H9 (cell line): Measurements from ENCODE around the gene CTSL. TPM values are rescaled to one million over a fixed set of nuclear protein-coding genes. Genes with fewer than 3 reads are reported as not detected.

Experiments
- DNase-seq: peaks from one replicate; pipeline ENCODE4 v3.0.0-alpha.2; 2017
- H2AFZ ChIP-seq: one replicate; pipeline ENCODE4 v1.6.1; 2013; ENCODE audit warnings: mild to moderate bottlenecking, low read length, control low read depth, moderate library complexity
- H2AK5ac ChIP-seq: 2 replicates; pipeline ENCODE4 v1.6.1; 2013; ENCODE audit warnings: low read length, control low read depth, mixed read lengths; ENCODE audit not compliant: insufficient read length
- H2BK120ac ChIP-seq: one replicate; pipeline ENCODE4 v1.6.1; 2013; ENCODE audit warnings: low read depth, mild to moderate bottlenecking, low read length, control low read depth, inconsistent platforms; ENCODE audit not compliant: poor library complexity, severe bottlenecking
- H2BK12ac ChIP-seq: 2 replicates; pipeline ENCODE4 v1.6.1; 2013; ENCODE audit warnings: low read length, control low read depth, mixed read lengths, low read depth; ENCODE audit not compliant: insufficient read length
- H2BK15ac ChIP-seq: 2 replicates; pipeline ENCODE4 v1.6.1; 2013; ENCODE audit warnings: low read depth, low read length, control low read depth
- H2BK20ac ChIP-seq: one replicate; pipeline ENCODE4 v1.6.1; 2013; ENCODE audit warnings: low read depth, mild to moderate bottlenecking, low read length, control low read depth, inconsistent platforms; ENCODE audit not compliant: poor library complexity, severe bottlenecking
- H2BK5ac ChIP-seq: 2 replicates; pipeline ENCODE4 v1.6.1; 2013; ENCODE audit warnings: low read length, control low read depth, mixed read lengths; ENCODE audit not compliant: insufficient read length
- H3K14ac ChIP-seq: 2 replicates; pipeline ENCODE4 v1.6.1; 2013; ENCODE audit warnings: low read length, control low read depth; ENCODE audit not compliant: insufficient read depth
- H3K18ac ChIP-seq: 2 replicates; pipeline ENCODE4 v1.6.1; 2013; ENCODE audit warnings: low read depth, mild to moderate bottlenecking, mixed read lengths, low read length, control low read depth; ENCODE audit not compliant: insufficient read length
- H3K23ac ChIP-seq: 2 replicates; pipeline ENCODE4 v1.6.1; 2013; ENCODE audit warnings: low read length, control low read depth, mixed read lengths, low read depth; ENCODE audit not compliant: insufficient read length
- H3K23me2 ChIP-seq: 2 replicates; pipeline ENCODE4 v1.6.1; 2013; ENCODE audit warnings: low read depth, mild to moderate bottlenecking, mixed read lengths, low read length, control low read depth; ENCODE audit not compliant: insufficient read length, poor library complexity, severe bottlenecking
- H3K27ac ChIP-seq: 2 replicates; pipeline ENCODE4 v1.5.1; 2013; ENCODE audit warnings: low read length, control low read depth, mixed read lengths, low read depth; ENCODE audit not compliant: insufficient read length
- H3K27me3 ChIP-seq: 2 replicates; pipeline ENCODE4 v1.6.1; 2013; ENCODE audit warnings: low read length, control low read depth, inconsistent platforms; ENCODE audit not compliant: insufficient read depth
- H3K4ac ChIP-seq: 2 replicates; pipeline ENCODE4 v1.6.1; 2013; ENCODE audit warnings: low read depth, mild to moderate bottlenecking, control low read depth, inconsistent platforms, low read length, moderate library complexity
- H3K4me1 ChIP-seq: 2 replicates; pipeline ENCODE4 v1.6.1; 2013; ENCODE audit warnings: low read length, control low read depth, inconsistent platforms; ENCODE audit not compliant: insufficient read depth
- H3K4me2 ChIP-seq: 2 replicates; pipeline ENCODE4 v1.6.1; 2013; ENCODE audit warnings: low read length, control low read depth, mixed read lengths; ENCODE audit not compliant: insufficient read length, insufficient read depth
- H3K56ac ChIP-seq: 2 replicates; pipeline ENCODE4 v1.6.1; 2013; ENCODE audit warnings: low read depth, mild to moderate bottlenecking, mixed read lengths, low read length, control low read depth; ENCODE audit not compliant: insufficient read length
- H3K79me1 ChIP-seq: 2 replicates; pipeline ENCODE4 v1.6.1; 2013; ENCODE audit warnings: low read depth, mild to moderate bottlenecking, moderate library complexity, low read length, control low read depth, inconsistent platforms; ENCODE audit not compliant: insufficient read depth, poor library complexity, severe bottlenecking
- H3K79me2 ChIP-seq: 2 replicates; pipeline ENCODE4 v1.6.1; 2013; ENCODE audit warnings: low read length, control low read depth, inconsistent platforms; ENCODE audit not compliant: insufficient read depth
- H3K9ac ChIP-seq: 2 replicates; pipeline ENCODE4 v1.6.1; 2013; ENCODE audit warnings: low read length, control low read depth, mixed read lengths; ENCODE audit not compliant: insufficient read length; ENCODE audit errors: extremely low read depth
- H3K9me3 ChIP-seq: one replicate; pipeline ENCODE4 v1.6.1; 2013; ENCODE audit warnings: low read depth, low read length, inconsistent platforms; ENCODE audit not compliant: control insufficient read depth
- H3T11ph ChIP-seq: one replicate; pipeline ENCODE4 v1.6.1; 2013; ENCODE audit warnings: mild to moderate bottlenecking, low read length, control low read depth, inconsistent platforms
- H4K20me1 ChIP-seq: one replicate; pipeline ENCODE4 v1.6.1; 2013; ENCODE audit not compliant: control insufficient read depth, insufficient read length, insufficient read depth
- H4K5ac ChIP-seq: 2 replicates; pipeline ENCODE4 v1.6.1; 2013; ENCODE audit warnings: low read depth, mild to moderate bottlenecking, mixed read lengths, low read length, control low read depth; ENCODE audit not compliant: insufficient read length
- H4K8ac ChIP-seq: replicated peaks from 2 replicates; pipeline ENCODE4 v1.6.1; 2013; ENCODE audit warnings: low read length, control low read depth, mixed read lengths, low read depth; ENCODE audit not compliant: insufficient read length
- H4K91ac ChIP-seq: 2 replicates; pipeline ENCODE4 v1.6.1; 2013; ENCODE audit warnings: low read depth, mild to moderate bottlenecking, moderate library complexity, mixed read lengths, low read length, control low read depth; ENCODE audit not compliant: insufficient read length
- H3K27ac Mint-ChIP-seq, 3 experiments: 2 replicates in 2 of 3; 3 replicates in 1 of 3; pipeline ENCODE4 v1.8.0; 2020 to 2021; ENCODE audit warnings: mixed read lengths in 3 of 3, mild to moderate bottlenecking in 1 of 3, moderate library complexity in 1 of 3
- H3K27me3 Mint-ChIP-seq: 2 replicates; pipeline ENCODE4 v1.8.0; 2021; ENCODE audit warnings: low read depth, mild to moderate bottlenecking, moderate library complexity, mixed read lengths
- H3K36me3 Mint-ChIP-seq, 3 experiments: 2 replicates in 2 of 3; 3 replicates in 1 of 3; pipeline ENCODE4 v1.8.0; 2020 to 2021; ENCODE audit warnings: low read depth in 3 of 3, mixed read lengths in 3 of 3; ENCODE audit not compliant: insufficient read depth in 1 of 3
- H3K4me1 Mint-ChIP-seq, 2 experiments: 2 replicates each; pipeline ENCODE4 v1.8.0; 2020; ENCODE audit warnings: mixed read lengths in 2 of 2
- H3K4me3 Mint-ChIP-seq, 2 experiments: 2 replicates in 1 of 2; 3 replicates in 1 of 2; pipeline ENCODE4 v1.8.0; 2020 to 2021; ENCODE audit warnings: mild to moderate bottlenecking in 2 of 2, mixed read lengths in 2 of 2, moderate library complexity in 1 of 2
- H3K9me3 Mint-ChIP-seq, 2 experiments: 2 replicates in 1 of 2; 3 replicates in 1 of 2; pipeline ENCODE4 v1.8.0; 2020; ENCODE audit warnings: mild to moderate bottlenecking in 2 of 2, mixed read lengths in 2 of 2, moderate library complexity in 1 of 2
- CTCF ChIP-seq: fragments of 200-600 bp; sonication (generic); conservative IDR thresholded peaks from 3 replicates; pipeline ENCODE4 v1.8.0; 2021; ENCODE audit warnings: antibody characterized with exemption, mild to moderate bottlenecking
- WGBS: extraction: QIAGEN DNeasy Blood & Tissue Kit; methylation state at CpG from one replicate; pipeline ENCODE4 v1.1.7; 2013; ENCODE audit warnings: missing lambda C conversion rate, low lambda C conversion rate, mixed read lengths; ENCODE audit not compliant: insufficient read length; ENCODE audit errors: extremely low coverage; 5-methylcytosine and 5-hydroxymethylcytosine counted together
- total RNA-seq: library from RNA; stranded (reverse); gene quantifications from 2 replicates; pipeline ENCODE4 v1.2.1, GENCODE V29; 2021

Gene CTSL
- total RNA-seq, 1 experiment from 2014 or later: 28.9 TPM

DNA sequence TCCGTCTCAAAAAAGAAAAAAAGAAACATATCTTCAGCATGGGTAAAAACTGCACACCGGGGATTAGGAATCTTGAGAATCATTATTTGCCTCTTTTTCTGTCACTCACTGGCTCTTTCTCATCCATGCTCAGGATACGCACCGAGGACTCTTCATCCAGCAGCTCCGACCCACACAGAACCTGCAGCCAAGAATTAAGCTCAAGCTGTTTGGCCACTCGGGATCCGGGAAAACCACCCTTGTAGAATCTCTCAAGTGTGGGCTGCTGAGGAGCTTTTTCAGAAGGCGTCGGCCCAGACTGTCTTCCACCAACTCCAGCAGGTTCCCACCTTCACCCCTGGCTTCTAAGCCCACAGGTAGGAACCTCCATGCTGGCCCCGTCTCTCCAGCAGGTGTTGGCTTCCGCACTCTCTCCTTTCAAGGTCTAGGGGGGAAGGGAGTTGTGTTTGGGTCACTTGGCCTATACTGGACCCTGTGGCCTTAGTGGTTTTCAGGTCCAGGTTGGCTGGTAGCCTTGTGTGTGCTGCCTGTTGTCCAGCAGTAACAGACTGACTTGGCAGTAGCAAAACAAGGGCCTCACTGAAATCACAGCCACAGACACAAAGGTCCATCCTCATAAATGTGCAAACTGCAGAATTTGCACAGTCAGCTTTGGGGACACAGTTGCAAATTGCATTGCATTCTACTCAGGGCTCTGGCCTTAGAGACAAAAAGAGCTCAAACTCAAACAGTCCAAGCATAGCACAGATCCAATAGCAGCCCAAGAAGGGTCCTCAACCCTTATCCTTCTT is 44.5 kb upstream of the CTSL start:
- Histone ChIP-seq H3K56ac (no peak overlapping the region), H3K18ac (no peak overlapping the region), H2BK12ac (no peak overlapping the region), H3K23ac (no peak overlapping the region), H4K5ac (no peak overlapping the region), H4K91ac (no peak overlapping the region), H3T11ph (no peak overlapping the region), H2BK120ac (no peak overlapping the region), H3K23me2 (no peaks in the 10 kb centered on the region), H2AK5ac (no peak overlapping the region), H2AFZ (no peak overlapping the region), H2BK15ac (no peak overlapping the region), H3K4me2 (no peak overlapping the region), H3K9me3 (no peaks in the 10 kb centered on the region), H3K4ac (no peak overlapping the region), H3K9ac (no peak overlapping the region), H3K79me1 (no peaks in the 10 kb centered on the region), H2BK20ac (no peak overlapping the region), H4K8ac (no peak overlapping the region), H2BK5ac (no peak overlapping the region), H3K14ac (no peak overlapping the region), H4K20me1 (no peaks in the 10 kb centered on the region), H3K27me3 (no peaks in the 10 kb centered on the region), H3K79me2 (no peaks in the 10 kb centered on the region), H3K27ac (no peak overlapping the region), H3K4me1 (no peaks in the 10 kb centered on the region)
- H3K4me3 Mint-ChIP-seq: no peak overlapping the region
- no peaks in the 10 kb centered on the region for H3K27me3 Mint-ChIP-seq
- no peak overlapping the region for H3K27ac Mint-ChIP-seq
- H3K9me3 Mint-ChIP-seq: no peaks in the 10 kb centered on the region
- peaks cover 36 to 50% (median 49%) of the 10 kb centered on the region in 3 experiments; a peak in 6 of 7 replicates for H3K36me3 Mint-ChIP-seq
- TF ChIP-seq CTCF: no peak
- H3K4me1 Mint-ChIP-seq: peaks cover 13% of the 10 kb centered on the region in 2 experiments; a peak in 3 of 4 replicates
- DNase-seq: no peak
- no CpG with 5 or more reads among the region's 11 CpGs for WGBS
